T47D (cell line): ENCODE measurements around the gene CELSR1.

Experiments used
- DNase-seq, 2 experiments: peaks; one replicate each; pipeline versions ENCODE4 v3.0.0 to v3.0.0-alpha.2; 2011 to 2012; ENCODE audit warnings: low read depth in 1 of 2, low spot score in 1 of 2
- JUND ChIP-seq: IDR thresholded peaks from 2 replicates; pipeline ENCODE4 v1.6.1; 2012; ENCODE audit warnings: low read depth
- in situ Hi-C: cut with HindIII; loops from 2 replicates; pipeline ENCODE4 v1.10.0; 2016; ENCODE audit warnings: low sequenced_read_pairs, low pct_unique_long_range_greater_than_20kb

The CELSR1 gene

GRCh38 chr22:46533070-46533833 lies 4.2 kb downstream of the CELSR1 start:
- in situ Hi-C loops = no loop called here
- no peak for TF ChIP-seq JUND
- peak; percentile 80 to 87 for DNase-seq

GRCh38 chr22:46532416-46532815 lies 5.0 kb downstream of the CELSR1 start:
- in situ Hi-C loops = no loop called here
- no peak for DNase-seq
- no peak for TF ChIP-seq JUND

DNA sequence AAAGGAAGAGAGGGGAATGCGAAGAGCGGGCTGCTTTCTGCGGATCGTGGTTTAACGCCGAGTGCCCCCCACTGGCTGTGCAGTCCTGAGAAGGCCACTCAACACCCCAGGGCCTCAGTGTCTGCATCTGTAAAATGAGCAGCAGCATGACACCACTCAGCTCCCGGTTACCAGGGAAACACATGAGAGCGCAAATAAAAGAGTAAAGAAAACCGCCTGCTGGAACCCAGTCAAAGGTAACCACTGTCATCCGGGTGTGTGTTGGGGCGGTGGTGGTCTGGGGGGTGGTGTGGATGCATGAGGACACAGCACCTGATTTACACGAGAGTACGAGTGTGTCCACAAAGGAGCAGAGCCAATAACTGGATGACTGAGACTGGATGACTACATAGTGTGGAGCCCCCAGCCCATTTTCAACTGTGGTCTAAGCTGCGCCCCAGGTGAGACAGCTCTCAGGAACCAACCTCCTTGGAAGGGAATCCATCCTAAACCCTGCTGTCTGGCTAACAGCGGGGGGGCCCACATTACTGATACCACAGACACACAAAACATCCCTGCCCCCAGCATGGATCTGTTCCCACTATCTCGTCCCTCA lies 5.7 kb downstream of the CELSR1 start:
- no peak for TF ChIP-seq JUND
- in situ Hi-C loops = no loop called here
- no peak for DNase-seq

GRCh38 chr22:46528121-46528610 lies 9.3 kb downstream of the CELSR1 start:
- no peak for DNase-seq
- in situ Hi-C loops = no loop called here
- no peak for TF ChIP-seq JUND

GRCh38 chr22:46526244-46526839 lies 11.1 kb downstream of the CELSR1 start:
- in situ Hi-C loops = no loop called here
- DNase-seq = no peak
- no peak for TF ChIP-seq JUND

DNA sequence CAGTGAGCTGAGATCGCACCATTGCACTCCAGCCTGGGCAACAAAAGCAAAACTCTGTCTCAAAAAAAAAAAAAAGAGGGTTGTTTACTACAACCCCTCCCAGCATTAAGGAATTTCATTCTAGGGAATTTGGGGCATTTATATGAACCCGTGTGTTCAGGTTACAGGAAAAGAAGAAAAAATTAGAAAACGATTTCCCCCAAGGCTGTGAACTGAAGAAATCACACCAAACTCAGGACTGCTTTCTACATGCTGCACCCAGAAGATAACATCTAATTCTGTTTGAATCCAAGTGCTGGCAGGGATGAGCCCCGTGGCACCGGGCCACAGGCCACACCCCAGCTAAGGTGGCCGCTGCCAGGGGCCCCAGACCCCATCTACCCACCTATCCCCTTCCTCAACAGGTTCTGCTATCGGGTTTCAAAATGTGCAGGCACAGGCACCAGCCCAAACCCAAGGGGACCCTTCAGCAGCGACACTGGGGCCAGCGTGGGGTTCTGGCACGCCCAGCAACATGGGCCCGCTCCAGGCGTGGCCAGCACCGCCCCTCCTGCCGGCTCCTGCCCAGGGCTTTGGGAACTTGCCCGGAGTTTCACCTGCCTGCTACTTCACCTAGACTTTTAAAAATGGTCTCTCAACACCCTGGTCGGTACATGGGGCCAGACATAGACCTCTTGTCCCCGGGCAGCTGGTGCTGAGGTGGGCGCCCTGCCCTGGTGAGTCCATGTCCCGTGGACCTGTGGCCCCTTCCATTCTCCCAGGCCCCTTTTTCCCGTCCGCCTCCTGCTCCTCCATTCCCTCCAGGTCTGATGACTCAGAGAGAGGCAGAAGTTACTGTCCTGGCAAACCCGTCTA lies 11.8 kb downstream of the CELSR1 start:
- in situ Hi-C loops = no loop called here
- peak in 1 of 2 experiments; percentile 61 for DNase-seq
- no peak for TF ChIP-seq JUND

GRCh38 chr22:46524203-46524740 lies 13.1 kb downstream of the CELSR1 start:
- DNase-seq = no peak

GRCh38 chr22:46522797-46523196 lies 14.6 kb downstream of the CELSR1 start:
- no peak for DNase-seq
- in situ Hi-C loops = no loop called here
- no peak for TF ChIP-seq JUND

More at GRCh38 chr22:46524203-46524740, 13.1 kb downstream of the CELSR1 start:
- in situ Hi-C loops = no loop called here
- TF ChIP-seq JUND = no peak

DNA sequence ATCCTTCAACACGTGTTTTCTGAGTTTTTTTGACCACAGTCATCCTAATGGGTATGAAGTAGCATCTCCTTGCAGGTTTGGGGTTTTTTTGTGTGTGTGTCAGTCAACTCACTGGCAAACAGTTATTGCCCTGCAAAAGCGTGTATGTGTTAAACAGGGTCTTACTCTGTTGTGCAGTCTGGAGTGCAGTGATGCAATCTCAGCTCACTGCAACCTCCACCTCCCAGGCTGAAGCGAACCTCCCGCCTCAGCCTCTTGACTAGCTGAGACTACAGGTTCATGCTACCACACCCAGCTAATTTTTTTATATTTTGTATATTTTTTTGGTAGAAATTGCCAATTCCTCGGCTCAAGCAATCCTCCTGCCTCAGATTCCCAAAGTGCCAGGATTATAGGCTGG lies 15.4 kb downstream of the CELSR1 start:
- no peak for TF ChIP-seq JUND
- in situ Hi-C loops = no loop called here
- DNase-seq = no peak

DNA sequence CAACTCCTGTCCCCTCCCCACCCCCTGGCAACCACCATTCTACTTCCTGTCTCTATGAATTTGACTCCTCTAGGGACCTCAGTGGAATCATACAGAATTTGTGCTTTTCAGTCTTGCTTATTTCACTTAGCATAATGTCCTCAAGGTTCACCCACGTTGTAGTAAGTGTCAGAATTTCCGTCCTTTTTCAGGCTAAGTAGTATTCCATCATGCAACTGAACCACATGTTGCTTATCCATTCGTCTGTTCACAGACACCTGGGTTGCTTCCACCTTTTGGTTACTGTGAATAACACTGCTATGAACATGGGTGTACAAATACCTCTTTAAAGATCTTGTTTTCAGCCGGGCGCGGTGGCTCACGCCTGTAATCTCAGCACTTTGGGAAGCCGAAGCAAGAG lies 16.5 kb downstream of the CELSR1 start:
- in situ Hi-C loops = no loop called here
- TF ChIP-seq JUND = no peak
- no peak for DNase-seq

DNA sequence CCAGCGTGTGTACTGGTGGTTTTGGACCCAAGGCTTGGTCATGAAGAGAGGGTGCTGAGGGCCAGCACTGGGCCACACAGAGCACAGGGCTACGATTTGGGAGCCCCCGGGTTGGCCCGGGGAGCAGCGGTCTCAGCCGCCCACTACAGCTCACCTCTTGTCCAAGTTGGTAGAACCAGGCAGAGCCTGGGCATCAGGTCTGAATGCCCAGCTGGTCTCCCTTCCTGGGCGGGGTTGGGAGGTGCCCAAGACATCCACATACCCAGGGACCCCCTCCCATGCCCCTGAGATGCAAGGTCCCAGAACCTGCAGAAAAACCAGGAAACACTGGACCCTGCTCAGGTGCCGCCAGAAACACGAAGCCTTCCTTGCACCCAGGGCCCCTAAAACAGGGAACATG lies 18.0 kb downstream of the CELSR1 start:
- no peak for TF ChIP-seq JUND
- in situ Hi-C loops = no loop called here
- no peak for DNase-seq

- DNase-seq = no peak
- no peak for TF ChIP-seq JUND
- in situ Hi-C loops = no loop called here
These were observed 18.7 kb downstream of the CELSR1 start for GRCh38 chr22:46518542-46519325.
